ENCODE measurements around the gene C19orf25. TPM values are rescaled to one million over a fixed set of nuclear protein-coding genes. Genes with fewer than 3 reads are reported as not detected.

C19orf25 gene
- total and polyA plus RNA-seq, 9 of the 15 experiments (the other 6 are each of a cell fraction or from before 2014, with no cell fraction given): 0.79 to 96.0 (median 36.1) TPM

DNA sequence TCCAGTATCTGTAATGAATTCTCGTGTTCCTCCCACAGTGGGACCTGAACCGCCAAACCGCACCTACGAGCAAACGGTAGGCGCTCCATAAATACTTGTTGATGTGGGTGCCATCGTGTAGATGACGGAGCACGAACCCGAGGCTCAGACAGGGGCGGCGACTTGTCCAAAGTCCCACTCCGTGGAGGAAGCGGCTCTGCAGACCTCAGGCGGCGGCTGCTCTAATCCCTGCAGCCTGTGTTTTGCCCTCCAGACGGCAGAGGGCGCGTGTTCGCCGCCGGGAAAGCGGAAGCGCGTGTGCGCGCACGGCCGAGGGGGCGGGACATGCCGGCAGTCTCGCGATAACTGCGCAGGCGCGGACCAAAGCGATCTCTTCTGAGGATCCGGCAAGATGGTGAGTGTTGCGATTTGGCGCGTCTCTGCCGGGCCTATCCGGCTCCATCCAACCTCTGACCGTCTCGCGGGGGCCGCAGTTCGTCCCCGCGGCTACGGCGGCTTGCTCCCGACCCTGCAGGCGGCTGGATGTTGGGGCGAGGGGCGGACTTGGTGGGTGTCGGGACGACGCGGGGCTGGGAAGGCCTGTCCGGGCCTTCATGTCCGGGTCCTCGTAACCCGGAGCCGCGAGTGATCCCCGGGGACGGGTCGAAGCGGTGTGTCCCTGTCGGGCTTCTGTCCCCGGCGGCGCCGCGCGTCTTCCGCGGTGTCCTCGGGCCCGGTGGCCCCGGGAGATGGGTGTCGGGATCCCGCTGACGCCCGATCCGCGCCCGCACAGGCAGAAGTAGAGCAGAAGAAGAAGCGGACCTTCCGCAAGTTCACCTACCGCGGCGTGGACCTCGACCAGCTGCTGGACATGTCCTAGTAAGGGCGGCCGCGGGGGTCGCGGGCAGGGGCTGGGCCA lies 40.7 kb downstream of the C19orf25 start, which contains the start of gene RPS15 (continued):
- TF ChIP-seq, protein P1, sequence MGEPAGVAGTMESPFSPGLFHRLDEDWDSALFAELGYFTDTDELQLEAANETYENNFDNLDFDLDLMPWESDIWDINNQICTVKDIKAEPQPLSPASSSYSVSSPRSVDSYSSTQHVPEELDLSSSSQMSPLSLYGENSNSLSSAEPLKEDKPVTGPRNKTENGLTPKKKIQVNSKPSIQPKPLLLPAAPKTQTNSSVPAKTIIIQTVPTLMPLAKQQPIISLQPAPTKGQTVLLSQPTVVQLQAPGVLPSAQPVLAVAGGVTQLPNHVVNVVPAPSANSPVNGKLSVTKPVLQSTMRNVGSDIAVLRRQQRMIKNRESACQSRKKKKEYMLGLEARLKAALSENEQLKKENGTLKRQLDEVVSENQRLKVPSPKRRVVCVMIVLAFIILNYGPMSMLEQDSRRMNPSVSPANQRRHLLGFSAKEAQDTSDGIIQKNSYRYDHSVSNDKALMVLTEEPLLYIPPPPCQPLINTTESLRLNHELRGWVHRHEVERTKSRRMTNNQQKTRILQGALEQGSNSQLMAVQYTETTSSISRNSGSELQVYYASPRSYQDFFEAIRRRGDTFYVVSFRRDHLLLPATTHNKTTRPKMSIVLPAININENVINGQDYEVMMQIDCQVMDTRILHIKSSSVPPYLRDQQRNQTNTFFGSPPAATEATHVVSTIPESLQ (CRISPR knock-in tag; IDR thresholded peaks at IDR 0.05): no peak
- TF ChIP-seq FOXJ2 (tag; IDR thresholded peaks at IDR 0.05) (peak; percentile 64; the same call in 1 of the 2 replicates), ZMIZ1 (IDR thresholded peaks at IDR 0.05; ENCODE audit: low read depth in 2 of 2, low read length in 2 of 2) (peak in 1 of 2 experiments; percentile 70; a peak in 1 of 4 replicates), MEF2A (IDR thresholded peaks at IDR 0.05; ENCODE audit: control insufficient read depth, low read depth, low read length) (peak; percentile 25; the same call in 1 of the 2 replicates), EP400 (IDR thresholded peaks at IDR 0.05) (peak; percentile 97), ZNF354B (CRISPR knock-in tag; IDR thresholded peaks at IDR 0.05) (no peak), KDM4B (IDR thresholded peaks at IDR 0.05; ENCODE audit: borderline replicate concordance in 2 of 2, low read depth in 1 of 2) (peak in 1 of 2 experiments; percentile 76; a peak in 2 of 4 replicates), NCOR1 (IDR thresholded peaks at IDR 0.05) (peak; percentile 54), STAG1 (CRISPR knock-in tag; IDR thresholded peaks at IDR 0.05; ENCODE audit: borderline replicate concordance) (0 out of 2 replicates have a peak, but pooled peaks have one; percentile 38), NR2C1 (IDR thresholded peaks at IDR 0.05) (peak; percentile 22; the same call in 1 of the 2 replicates), NR2C1 (tag; IDR thresholded peaks at IDR 0.05) (peak; percentile 38; the same call in 1 of the 2 replicates), CREM (IDR thresholded peaks at IDR 0.05; ENCODE audit: low read depth) (peak; percentile 93), BHLHE40 (IDR thresholded peaks at IDR 0.05; ENCODE audit: low read length) (peak; percentile 73), SNIP1 (IDR thresholded peaks at IDR 0.05; ENCODE audit: low read depth) (peak; percentile 72; the same call in 1 of the 2 replicates), ZNF174 (CRISPR knock-in tag; IDR thresholded peaks at IDR 0.05) (no peak), MBD2 (IDR thresholded peaks at IDR 0.05; ENCODE audit: borderline replicate concordance, low read depth) (peak; percentile 92), ZC3H11A (IDR thresholded peaks at IDR 0.05; ENCODE audit: low read depth, low read length) (peak; percentile 5; the same call in 1 of the 2 replicates), ZNF431 (CRISPR knock-in tag; IDR thresholded peaks at IDR 0.05) (no peak; the same call in 1 of the 2 replicates)

Data from K562 (cell line).